SJCRH30 (cell line): ENCODE measurements around the gene OLFM1. TPM values are rescaled to one million over a fixed set of nuclear protein-coding genes. Genes with fewer than 3 reads are reported as not detected.

ENCODE experiments used
- DNase-seq, 2 experiments: peaks; one replicate each; pipeline ENCODE4 v3.0.0-alpha.2; 2015 to 2020
- H3K27ac ChIP-seq: fragments of 250-450 bp; sonication (Bioruptor Pico); 2 replicates; pipeline ENCODE4 v1.5.1; 2020; ENCODE audit warnings: mild to moderate bottlenecking, moderate library complexity
- H3K27me3 ChIP-seq: fragments of 250-450 bp; sonication (Bioruptor Pico); 2 replicates; pipeline ENCODE4 v1.5.1; 2020; ENCODE audit warnings: mild to moderate bottlenecking, moderate library complexity
- H3K36me3 ChIP-seq: fragments of 250-450 bp; sonication (Bioruptor Pico); 2 replicates; pipeline ENCODE4 v1.5.1; 2020; ENCODE audit warnings: mild to moderate bottlenecking, moderate library complexity
- H3K4me1 ChIP-seq: fragments of 250-450 bp; sonication (Bioruptor Pico); 2 replicates; pipeline ENCODE4 v1.5.1; 2020; ENCODE audit warnings: mild to moderate bottlenecking, moderate library complexity
- H3K4me3 ChIP-seq: fragments of 250-450 bp; sonication (Bioruptor Pico); 2 replicates; pipeline ENCODE4 v1.5.1; 2020; ENCODE audit warnings: mild to moderate bottlenecking, moderate library complexity
- H3K9me3 ChIP-seq: fragments of 250-450 bp; sonication (Bioruptor Pico); replicated peaks from 2 replicates; pipeline ENCODE4 v1.5.1; 2020; ENCODE audit warnings: mild to moderate bottlenecking, moderate library complexity
- total RNA-seq: library from RNA; depleted of rRNA; stranded (reverse); fragments of >200 nt; shearing (Covaris generic); gene quantifications from 2 replicates; pipeline ENCODE4 v1.2.3, GENCODE V29; 2014

The OLFM1 gene
- total RNA-seq, 1 experiment from 2014 or later, result not detected

GRCh38 chr9:135130207-135130976, 42.9 kb downstream of the OLFM1 start:
- H3K27ac ChIP-seq, result no peak overlapping the region
- H3K9me3 ChIP-seq, result no peaks in the 10 kb centered on the region
- peaks cover 4% of the 10 kb centered on the region; the same call in 1 of the 2 replicates for H3K27me3 ChIP-seq
- peaks cover 9% of the 10 kb centered on the region for H3K4me1 ChIP-seq
- H3K4me3 ChIP-seq, result no peak overlapping the region
- DNase-seq, result peak in 1 of 2 experiments; percentile 22
- no peaks in the 10 kb centered on the region for H3K36me3 ChIP-seq

- Histone ChIP-seq H3K27me3 (peaks cover 4% of the 10 kb centered on the region; the same call in 1 of the 2 replicates), H3K4me1 (peaks cover 9% of the 10 kb centered on the region), H3K27ac (no peak overlapping the region), H3K36me3 (no peaks in the 10 kb centered on the region), H3K9me3 (no peaks in the 10 kb centered on the region), H3K4me3 (no peak overlapping the region)
- no peak for DNase-seq
Measured at GRCh38 chr9:135131488-135131887, 44.0 kb downstream of the OLFM1 start.

GRCh38 chr9:135132008-135132407, 44.5 kb downstream of the OLFM1 start:
- DNase-seq, result no peak
- Histone ChIP-seq H3K9me3 (no peaks in the 10 kb centered on the region), H3K4me1 (peaks cover 13% of the 10 kb centered on the region), H3K27ac (no peak overlapping the region), H3K4me3 (no peak overlapping the region), H3K27me3 (peaks cover 4% of the 10 kb centered on the region; the same call in 1 of the 2 replicates), H3K36me3 (no peaks in the 10 kb centered on the region)

- Histone ChIP-seq H3K36me3 (no peaks in the 10 kb centered on the region), H3K9me3 (0 out of 2 replicates have a peak, but pooled peaks cover 3% of the 10 kb centered on the region), H3K4me1 (peaks cover 20% of the 10 kb centered on the region), H3K4me3 (no peak overlapping the region), H3K27ac (no peak overlapping the region), H3K27me3 (no peaks in the 10 kb centered on the region; the same call in 1 of the 2 replicates)
- DNase-seq, result peak; percentile 71 to 74
Measured at GRCh38 chr9:135134268-135135022, 47.0 kb downstream of the OLFM1 start.

- Histone ChIP-seq H3K27me3 (no peaks in the 10 kb centered on the region; the same call in 1 of the 2 replicates), H3K27ac (no peak overlapping the region), H3K4me1 (peaks cover 20% of the 10 kb centered on the region), H3K36me3 (no peaks in the 10 kb centered on the region), H3K9me3 (0 out of 2 replicates have a peak, but pooled peaks cover 3% of the 10 kb centered on the region), H3K4me3 (no peak overlapping the region)
- no peak for DNase-seq
Measured at GRCh38 chr9:135135171-135135928, 47.9 kb downstream of the OLFM1 start.

- Histone ChIP-seq H3K36me3 (no peaks in the 10 kb centered on the region), H3K27ac (no peak overlapping the region), H3K27me3 (no peaks in the 10 kb centered on the region; the same call in 1 of the 2 replicates), H3K4me3 (no peak overlapping the region), H3K9me3 (0 out of 2 replicates have a peak, but pooled peaks cover 3% of the 10 kb centered on the region), H3K4me1 (peaks cover 20% of the 10 kb centered on the region)
- no peak for DNase-seq
Measured at GRCh38 chr9:135135929-135136315, 48.5 kb downstream of the OLFM1 start.

- Histone ChIP-seq H3K27me3 (no peaks in the 10 kb centered on the region; the same call in 1 of the 2 replicates), H3K27ac (no peak overlapping the region), H3K4me1 (peaks cover 20% of the 10 kb centered on the region), H3K9me3 (0 out of 2 replicates have a peak, but pooled peaks cover 3% of the 10 kb centered on the region), H3K36me3 (no peaks in the 10 kb centered on the region), H3K4me3 (no peak overlapping the region)
- no peak for DNase-seq
Measured at GRCh38 chr9:135136481-135136880, 49.0 kb downstream of the OLFM1 start.

GRCh38 chr9:135136991-135137832, 49.7 kb downstream of the OLFM1 start:
- Histone ChIP-seq H3K4me1 (peaks cover 20% of the 10 kb centered on the region), H3K4me3 (no peak overlapping the region), H3K36me3 (no peaks in the 10 kb centered on the region), H3K27ac (no peak overlapping the region), H3K9me3 (0 out of 2 replicates have a peak, but pooled peaks cover 3% of the 10 kb centered on the region), H3K27me3 (no peaks in the 10 kb centered on the region; the same call in 1 of the 2 replicates)
- DNase-seq, result peak; percentile 48 to 67

- Histone ChIP-seq H3K36me3 (no peaks in the 10 kb centered on the region), H3K27me3 (no peaks in the 10 kb centered on the region), H3K4me1 (peaks cover 20% of the 10 kb centered on the region), H3K27ac (no peak overlapping the region), H3K9me3 (0 out of 2 replicates have a peak, but pooled peaks cover 3% of the 10 kb centered on the region), H3K4me3 (no peak overlapping the region)
- no peak for DNase-seq
Measured at GRCh38 chr9:135138078-135138855, 50.8 kb downstream of the OLFM1 start.

GRCh38 chr9:135139366-135139959, 52.0 kb downstream of the OLFM1 start:
- DNase-seq, result peak in 1 of 2 experiments; percentile 9
- peaks cover 15% of the 10 kb centered on the region for H3K4me1 ChIP-seq
- H3K27me3 ChIP-seq, result no peaks in the 10 kb centered on the region
- 0 out of 2 replicates have a peak, but pooled peaks cover 3% of the 10 kb centered on the region for H3K9me3 ChIP-seq
- no peak overlapping the region for H3K27ac ChIP-seq
- H3K4me3 ChIP-seq, result no peak overlapping the region
- H3K36me3 ChIP-seq, result no peaks in the 10 kb centered on the region

GRCh38 chr9:135141183-135141774, 53.8 kb downstream of the OLFM1 start:
- Histone ChIP-seq H3K27ac (no peak overlapping the region), H3K4me3 (no peak overlapping the region), H3K27me3 (peaks cover 4% of the 10 kb centered on the region; the same call in 1 of the 2 replicates), H3K9me3 (0 out of 2 replicates have a peak, but pooled peaks cover 3% of the 10 kb centered on the region), H3K36me3 (no peaks in the 10 kb centered on the region), H3K4me1 (peaks cover 15% of the 10 kb centered on the region)
- no peak for DNase-seq

GRCh38 chr9:135144581-135145170, 57.2 kb downstream of the OLFM1 start:
- Histone ChIP-seq H3K4me3 (no peak overlapping the region), H3K9me3 (no peaks in the 10 kb centered on the region), H3K4me1 (peaks cover 3% of the 10 kb centered on the region; the same call in 1 of the 2 replicates), H3K27me3 (peaks cover 4% of the 10 kb centered on the region; the same call in 1 of the 2 replicates), H3K27ac (no peak overlapping the region), H3K36me3 (no peaks in the 10 kb centered on the region)
- DNase-seq, result peak; percentile 35 to 49
